GM19463 (cell line): ENCODE data around the gene CTNS.
"Not testable (repeated sequence)": the region's sequence is repeated elsewhere in the genome, so short reads cannot be mapped to it uniquely, and the experiment has no call there.

Experiments used
- ATAC-seq: cut with Tn5 transposase; IDR thresholded peaks from one replicate; pipeline ENCODE4 v1.9.1; 2021; ENCODE audit warnings: mild to moderate bottlenecking, moderate library complexity; ENCODE audit not compliant: unreplicated experiment

The CTNS gene

GRCh38 chr17:3681565-3681964, 45.0 kb downstream of the CTNS start:
- no peak for ATAC-seq

DNA sequence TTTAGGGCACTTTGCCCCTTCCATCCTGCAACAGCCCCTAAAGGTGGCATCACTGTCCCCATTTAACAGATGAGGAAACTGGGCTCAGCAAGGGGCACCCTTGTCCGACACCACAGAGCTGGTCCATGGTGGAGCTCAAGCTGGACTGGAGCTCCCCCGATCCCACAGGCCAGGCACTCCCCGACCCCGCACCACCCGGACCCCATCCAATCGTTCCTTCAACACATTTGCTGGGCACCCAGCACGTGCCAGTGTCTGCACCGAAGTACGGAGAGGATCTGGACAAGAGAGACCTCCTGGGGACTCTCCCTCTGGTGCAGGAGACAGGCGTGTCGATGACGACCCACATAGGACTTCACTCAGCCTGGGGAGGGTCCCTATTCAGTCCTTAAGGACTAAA, 45.5 kb downstream of the CTNS start:
- no peak for ATAC-seq

DNA sequence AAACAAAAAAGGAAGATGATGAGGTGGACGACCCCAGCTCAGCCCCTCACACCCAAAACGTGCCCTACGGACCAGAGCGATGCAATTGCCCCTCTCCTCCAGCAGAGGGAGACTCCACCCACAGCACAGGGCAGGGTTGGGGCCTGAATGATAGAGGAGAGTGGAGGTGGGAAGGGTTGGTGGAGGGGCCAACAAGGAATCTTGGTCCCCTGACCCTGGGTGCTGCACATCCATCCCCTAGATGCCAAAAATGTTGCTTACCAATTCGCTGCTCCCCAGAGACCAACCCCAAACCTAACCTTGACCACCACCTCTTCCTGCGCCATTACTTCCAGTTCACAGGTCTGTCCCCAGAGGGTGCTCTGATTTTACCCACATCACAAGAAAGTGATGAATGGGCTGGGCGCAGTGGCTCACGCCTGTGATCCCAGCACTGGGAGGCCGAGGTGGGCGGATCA, 46.5 kb downstream of the CTNS start:
- ATAC-seq = no peak

GRCh38 chr17:3685174-3685573, 48.6 kb downstream of the CTNS start:
- ATAC-seq = no peak

- ATAC-seq = no peak
These were observed 51.5 kb downstream of the CTNS start for GRCh38 chr17:3688027-3688553.

DNA sequence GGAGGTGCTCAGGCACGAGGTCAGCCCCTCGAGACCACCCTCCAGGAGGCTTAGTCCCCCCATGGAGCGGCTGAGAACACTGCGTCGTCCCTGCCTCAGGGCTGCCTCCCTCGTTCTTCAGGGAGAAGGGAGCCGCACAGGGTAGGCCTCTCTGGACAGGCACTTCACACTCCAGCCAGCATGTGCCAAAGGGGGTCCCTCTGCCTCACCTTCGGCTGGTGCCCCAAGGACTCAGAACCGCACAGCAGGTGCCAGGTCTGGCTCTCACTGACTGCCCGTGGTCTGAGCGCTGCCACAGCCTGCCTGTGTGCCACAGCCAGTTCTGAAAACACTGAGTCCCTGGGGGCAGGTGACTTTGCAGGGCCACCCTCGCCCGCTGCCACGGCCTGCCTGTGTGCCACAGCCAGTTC, 52.3 kb downstream of the CTNS start:
- ATAC-seq = no peak

DNA sequence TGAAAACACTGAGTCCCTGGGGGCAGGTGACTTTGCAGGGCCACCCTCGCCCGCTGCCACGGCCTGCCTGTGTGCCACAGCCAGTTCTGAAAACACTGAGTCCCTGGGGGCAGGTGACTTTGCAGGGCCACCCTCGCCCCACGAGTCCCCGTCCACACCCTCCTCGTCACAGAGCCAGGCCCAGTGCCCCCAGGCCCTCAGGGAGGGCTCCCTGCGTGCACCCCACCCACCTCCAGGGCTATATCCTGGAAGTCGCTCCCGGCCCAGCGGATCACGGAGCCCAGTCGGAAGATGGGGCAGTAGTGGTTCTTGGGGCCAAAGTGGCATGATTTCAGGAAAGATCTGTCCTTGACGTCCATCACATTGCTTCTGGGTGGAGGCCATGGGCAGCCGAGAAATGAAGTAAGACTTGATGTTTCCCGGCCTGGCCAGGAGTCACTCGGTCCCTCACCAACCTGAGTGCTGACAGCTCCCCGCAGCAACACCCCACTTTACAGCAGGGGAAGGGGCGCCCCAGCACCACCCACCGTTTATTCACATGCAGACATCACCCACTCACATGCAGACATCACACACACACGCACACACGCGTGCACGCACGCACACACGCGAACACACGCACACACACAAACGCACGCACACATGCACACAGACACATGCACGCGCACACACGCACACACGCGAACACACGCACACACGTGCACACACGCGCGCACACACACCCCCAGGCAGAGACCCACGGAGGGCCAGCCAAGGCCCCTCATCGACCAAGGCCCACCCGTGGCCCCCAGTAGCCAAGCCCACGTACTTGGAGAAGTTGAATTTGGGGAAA, 52.9 kb downstream of the CTNS start:
- ATAC-seq = no peak

- ATAC-seq = no peak
These were observed 53.6 kb downstream of the CTNS start for GRCh38 chr17:3690094-3690715.

- no peak for ATAC-seq
These were observed 55.1 kb downstream of the CTNS start for GRCh38 chr17:3691617-3692067.

GRCh38 chr17:3692346-3692745, 55.8 kb downstream of the CTNS start:
- no peak for ATAC-seq

DNA sequence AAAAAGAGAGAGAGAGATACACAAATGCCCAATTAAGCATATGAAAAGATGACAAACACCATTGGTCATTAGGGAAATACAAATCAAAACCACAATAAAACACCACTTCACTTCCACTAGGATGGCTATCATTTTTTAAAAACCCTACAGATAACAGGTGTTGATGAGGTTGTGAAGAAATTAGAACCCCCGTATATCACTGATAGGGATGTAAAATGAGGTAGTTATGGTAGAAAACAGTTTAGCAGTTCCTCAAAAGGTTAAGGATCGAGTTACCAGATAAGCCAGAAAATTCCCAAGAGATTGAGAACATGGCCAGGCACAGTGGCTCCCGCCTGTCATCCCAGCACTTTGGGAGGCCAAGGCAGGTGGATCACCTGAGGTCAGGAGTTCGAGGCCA, 56.6 kb downstream of the CTNS start:
- no peak for ATAC-seq

DNA sequence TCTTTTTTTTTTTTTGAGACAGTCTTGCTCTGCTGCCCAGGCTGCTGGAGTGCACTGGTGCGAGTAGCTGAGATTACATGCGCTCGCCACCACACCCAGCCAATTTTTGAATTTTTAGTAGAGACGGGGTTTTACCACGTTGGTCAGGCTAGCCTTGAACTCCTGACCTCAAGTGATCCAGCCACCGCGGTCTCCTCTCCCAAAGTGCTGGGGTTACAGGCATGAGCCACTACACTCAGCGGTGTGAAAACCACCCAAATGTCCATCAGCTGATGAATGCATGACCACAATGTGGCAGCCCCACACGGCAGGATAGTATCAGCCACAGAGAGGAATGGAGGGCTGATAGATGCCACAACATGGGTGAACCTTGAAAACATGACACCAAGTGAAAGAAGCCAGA, 57.3 kb downstream of the CTNS start:
- ATAC-seq = peak; percentile 74

DNA sequence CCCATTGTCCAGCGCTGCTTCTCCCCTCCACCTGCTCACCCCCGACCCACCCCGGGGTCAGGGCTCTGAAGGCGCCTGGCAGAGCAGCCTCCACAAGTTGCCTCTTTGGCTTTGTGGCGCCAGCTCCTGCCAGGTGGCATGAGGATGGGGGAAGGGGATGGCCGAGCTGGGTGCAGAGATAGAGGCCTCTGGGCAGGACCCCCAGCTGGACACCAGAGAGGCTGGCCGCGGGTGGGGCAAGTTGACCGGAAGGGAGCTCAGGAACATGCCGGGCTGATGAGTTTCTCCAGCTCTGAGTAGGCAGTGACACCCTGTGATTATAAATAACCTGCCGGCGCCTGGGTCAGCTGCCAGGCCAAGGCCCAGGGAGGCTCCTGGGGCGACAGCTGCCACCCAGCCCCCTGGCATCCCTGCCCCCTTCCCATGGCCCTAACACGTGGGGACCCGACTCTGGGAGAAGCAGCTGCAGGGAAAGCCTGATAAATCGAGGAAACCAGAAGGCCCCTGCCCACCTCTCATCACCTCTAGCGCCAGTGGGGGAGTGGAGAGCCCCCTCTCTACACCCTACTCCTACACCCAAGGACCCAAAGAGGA, 58.7 kb downstream of the CTNS start:
- no peak for ATAC-seq

DNA sequence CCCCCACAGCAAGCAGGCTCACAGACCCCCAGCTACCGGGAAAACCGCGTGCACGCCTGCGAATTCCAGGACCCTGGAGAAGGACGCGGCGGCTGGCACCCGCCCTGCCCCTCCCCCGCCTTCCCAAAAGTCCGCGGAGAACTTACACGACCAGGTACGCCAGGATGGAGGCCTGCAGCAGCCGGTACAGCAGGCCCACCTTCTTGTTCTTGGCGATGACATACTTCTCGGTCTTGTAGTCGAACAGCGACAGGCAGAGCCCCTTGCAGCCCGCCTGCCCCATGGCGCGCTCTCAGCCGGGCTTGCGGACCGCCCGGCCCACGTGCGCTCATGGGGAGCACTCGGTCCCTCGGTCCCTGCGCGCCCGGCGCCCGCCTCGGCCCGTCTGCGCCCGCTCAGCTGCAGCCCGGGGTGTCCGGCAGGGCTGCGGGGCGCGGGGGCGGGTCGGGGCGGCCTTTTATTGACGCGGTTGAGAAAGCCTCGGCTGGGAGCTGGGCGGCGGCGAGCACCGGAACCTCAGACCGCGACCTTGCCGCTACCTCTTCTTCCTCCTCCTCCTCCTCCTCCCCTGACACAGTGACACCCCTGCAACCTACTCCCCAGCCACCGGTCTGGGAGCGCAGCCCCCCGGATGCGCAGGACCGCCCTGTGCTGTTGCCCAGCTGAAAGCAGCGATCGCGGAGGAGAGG, 59.3 kb downstream of the CTNS start, which contains the start of gene P2RX5:
Gene P2RX5, minus strand, starts transcription at position 433 of the 689 bp plus-strand sequence. Its CDS starts 150 bp downstream, at position 283.
- ATAC-seq = no peak

DNA sequence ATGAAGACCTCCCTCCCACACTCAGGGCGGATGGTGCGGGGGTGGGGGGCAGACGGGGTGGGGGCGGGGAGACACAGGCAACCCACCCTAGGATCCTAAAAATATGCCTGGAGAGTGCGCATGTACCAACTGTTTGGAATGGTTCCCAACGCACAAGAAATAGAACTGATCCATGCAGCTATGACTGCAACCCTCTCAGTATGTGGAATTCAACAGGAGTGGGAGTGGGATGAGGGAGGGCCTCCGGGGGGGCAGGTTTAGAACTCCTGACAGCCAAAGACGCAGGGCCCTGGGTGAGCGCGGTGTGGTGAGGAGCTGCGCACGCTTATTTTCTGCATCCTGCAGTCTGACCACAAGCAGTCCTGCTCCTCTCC, 60.5 kb downstream of the CTNS start:
- ATAC-seq = no peak

GRCh38 chr17:3698139-3698538, 61.6 kb downstream of the CTNS start:
- ATAC-seq = no peak

GRCh38 chr17:3699951-3700350, 63.4 kb downstream of the CTNS start:
- no peak for ATAC-seq

DNA sequence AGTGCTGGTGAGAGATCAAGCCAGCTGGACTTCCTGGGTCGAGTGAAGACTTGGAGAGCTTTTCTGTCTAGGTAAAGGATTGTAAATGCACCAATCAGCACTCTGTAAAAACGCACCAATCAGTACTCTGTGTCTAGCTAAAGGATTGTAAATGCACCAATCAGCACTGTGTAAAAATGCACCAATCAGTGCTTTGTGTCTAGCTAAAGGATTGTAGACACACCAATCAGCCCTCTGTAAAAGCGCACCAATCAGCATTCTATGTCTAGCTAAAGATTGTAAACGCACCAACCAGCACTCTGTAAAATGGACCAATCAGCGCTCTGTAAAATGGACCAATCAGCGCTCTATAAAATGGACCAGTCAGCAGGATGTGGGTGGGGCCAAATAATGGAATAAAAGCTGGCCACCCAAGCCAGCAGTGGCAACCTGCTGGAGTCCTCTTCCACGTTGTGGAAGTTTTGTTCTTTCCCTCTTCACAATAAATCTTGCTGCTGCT, 65.5 kb downstream of the CTNS start:
- not testable (repeated sequence) for ATAC-seq

- no peak for ATAC-seq
These were observed 68.6 kb downstream of the CTNS start for GRCh38 chr17:3704931-3705717.

GRCh38 chr17:3705718-3705984, 69.1 kb downstream of the CTNS start:
- not testable (repeated sequence) for ATAC-seq
